ENCODE data around the gene ZFP57.

DNA sequence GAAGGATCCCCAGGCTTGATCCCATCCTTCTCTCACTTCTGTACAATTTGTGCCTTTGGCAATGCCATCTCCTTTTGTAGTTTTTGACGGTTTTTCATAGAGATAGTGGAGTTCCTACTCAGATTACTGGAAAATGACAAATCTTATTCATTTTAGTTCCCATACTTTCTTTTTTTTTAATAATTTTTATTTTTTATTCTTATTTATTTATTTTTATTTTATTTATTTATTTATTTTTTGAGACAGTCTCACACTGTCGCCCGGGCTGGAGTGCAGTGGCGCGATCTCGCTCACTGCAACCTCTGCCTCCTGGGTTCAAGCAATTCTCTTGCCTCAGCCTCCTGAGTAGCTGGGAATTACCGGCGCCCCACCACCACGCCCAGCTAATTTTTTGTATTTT lies 43.7 kb downstream of the ZFP57 start:
- peak; percentile 91 for TF ChIP-seq HMGA2 (CRISPR knock-in tag; IDR thresholded peaks at IDR 0.05)
- TF ChIP-seq, protein P1, sequence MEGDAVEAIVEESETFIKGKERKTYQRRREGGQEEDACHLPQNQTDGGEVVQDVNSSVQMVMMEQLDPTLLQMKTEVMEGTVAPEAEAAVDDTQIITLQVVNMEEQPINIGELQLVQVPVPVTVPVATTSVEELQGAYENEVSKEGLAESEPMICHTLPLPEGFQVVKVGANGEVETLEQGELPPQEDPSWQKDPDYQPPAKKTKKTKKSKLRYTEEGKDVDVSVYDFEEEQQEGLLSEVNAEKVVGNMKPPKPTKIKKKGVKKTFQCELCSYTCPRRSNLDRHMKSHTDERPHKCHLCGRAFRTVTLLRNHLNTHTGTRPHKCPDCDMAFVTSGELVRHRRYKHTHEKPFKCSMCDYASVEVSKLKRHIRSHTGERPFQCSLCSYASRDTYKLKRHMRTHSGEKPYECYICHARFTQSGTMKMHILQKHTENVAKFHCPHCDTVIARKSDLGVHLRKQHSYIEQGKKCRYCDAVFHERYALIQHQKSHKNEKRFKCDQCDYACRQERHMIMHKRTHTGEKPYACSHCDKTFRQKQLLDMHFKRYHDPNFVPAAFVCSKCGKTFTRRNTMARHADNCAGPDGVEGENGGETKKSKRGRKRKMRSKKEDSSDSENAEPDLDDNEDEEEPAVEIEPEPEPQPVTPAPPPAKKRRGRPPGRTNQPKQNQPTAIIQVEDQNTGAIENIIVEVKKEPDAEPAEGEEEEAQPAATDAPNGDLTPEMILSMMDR (IDR thresholded peaks at IDR 0.05), result no peak
- TF ChIP-seq KAT7 (CRISPR knock-in tag; IDR thresholded peaks at IDR 0.05; ENCODE audit: borderline replicate concordance), result no peak
- TF ChIP-seq, protein P2, sequence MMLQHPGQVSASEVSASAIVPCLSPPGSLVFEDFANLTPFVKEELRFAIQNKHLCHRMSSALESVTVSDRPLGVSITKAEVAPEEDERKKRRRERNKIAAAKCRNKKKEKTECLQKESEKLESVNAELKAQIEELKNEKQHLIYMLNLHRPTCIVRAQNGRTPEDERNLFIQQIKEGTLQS (CRISPR knock-in tag; conservative IDR thresholded peaks at IDR 0.05), result no peak

Measured in WTC11 (cell line).